GM10248 (cell line): ENCODE data around the gene CAPN13.

Experiments
- CTCF ChIA-PET: fragments of 300-600 bp; sonication (Branson Sonifier 250); formaldehyde crosslinking; extraction: SDS; loops from one replicate; lab custom pipeline; 2021; ENCODE audit warnings: antibody characterized with exemption; lab: Yijun Ruan, JAX
- POLR2A ChIA-PET: fragments of 350-650 bp; sonication (Branson Sonifier 250); formaldehyde crosslinking; extraction: SDS; loops from one replicate; lab custom pipeline; 2020; ENCODE audit warnings: antibody characterized with exemption; lab: Yijun Ruan, JAX
- DNase-seq: peaks from one replicate; pipeline ENCODE4 v3.0.0; 2012; ENCODE audit errors: extremely low spot score
- CTCF ChIP-seq: IDR thresholded peaks from 2 replicates; pipeline ENCODE4 v1.5.1; 2012; ENCODE audit warnings: mild to moderate bottlenecking, low read depth; ENCODE audit errors: extremely low read depth, missing control alignments, control extremely low read depth

Gene CAPN13

GRCh38 chr2:30768036-30768686 is 39.1 kb downstream of the CAPN13 start:
- DNase-seq = no peak
- TF ChIP-seq CTCF = no peak
- ChIA-PET CTCF (interaction anchor here (1.1 to 1.9 kb wide), 3 partner anchors 19 to 604 kb away, joined by 3 to 4 read pairs (median 3); no protein-coding TSS in a partner anchor), POLR2A (no interaction called here)

- POLR2A ChIA-PET = no interaction called here
- CTCF ChIA-PET = interaction anchor here (1.2 to 1.9 kb wide), 3 partner anchors 8 to 21 kb away, joined by 3 to 4 read pairs (median 3); no protein-coding TSS in a partner anchor
- TF ChIP-seq CTCF = no peak
- no peak for DNase-seq
Observed at GRCh38 chr2:30766666-30767065, 40.6 kb downstream of the CAPN13 start.

- no peak for TF ChIP-seq CTCF
- CTCF ChIA-PET = interaction anchor here (0.9 to 1.9 kb wide), 3 partner anchors 9 to 54 kb away, joined by 3 to 4 read pairs (median 4); no protein-coding TSS in a partner anchor
- POLR2A ChIA-PET = no interaction called here
- DNase-seq = no peak
Observed at GRCh38 chr2:30765876-30766470, 41.3 kb downstream of the CAPN13 start.

- CTCF ChIA-PET = interaction anchor here (0.9 to 1.4 kb wide), 2 partner anchors 9 to 54 kb away, joined by 3 to 4 read pairs; no protein-coding TSS in a partner anchor
- no peak for TF ChIP-seq CTCF
- DNase-seq = no peak
- POLR2A ChIA-PET = no interaction called here
Observed at GRCh38 chr2:30765191-30765590, 42.1 kb downstream of the CAPN13 start.

- POLR2A ChIA-PET = no interaction called here
- no peak for TF ChIP-seq CTCF
- DNase-seq = no peak
- CTCF ChIA-PET = no interaction called here
Observed at GRCh38 chr2:30764021-30764800, 43.0 kb downstream of the CAPN13 start.

- DNase-seq = no peak
- ChIA-PET POLR2A (no interaction called here), CTCF (interaction anchor here (1.3 kb wide), 2 partner anchors 12 to 51 kb away, joined by 3 to 8 read pairs; no protein-coding TSS in a partner anchor)
- TF ChIP-seq CTCF = no peak
Observed at GRCh38 chr2:30763151-30763660, 44.0 kb downstream of the CAPN13 start.
